T-helper 2 cell treated with Interferon-gamma antibody and Interleukin-4, amounts not matched to agents 100 ng/mL and 5 ng/mL, for 36 hours (primary cell): Measurements from ENCODE around the gene GSTP1. TPM values are rescaled to one million over a fixed set of nuclear protein-coding genes. Genes with fewer than 3 reads are reported as not detected.
"Not testable (repeated sequence)": the region's sequence is repeated elsewhere in the genome, so short reads cannot be mapped to it uniquely, and the experiment has no call there.

ENCODE experiments used
- intact Hi-C: fragments of 100-400 bp; cut with micrococcal nuclease; formaldehyde crosslinking; loops from one replicate; pipeline ENCODE4 v1.15.1; 2023
- total RNA-seq: library from RNA; stranded (reverse); gene quantifications from 2 replicates; pipeline ENCODE4 v1.2.3, GENCODE V29; 2022

Gene GSTP1
- total RNA-seq, result 278 and 289 TPM in 2 replicates

- intact Hi-C loops, result no loop called here
These were observed at the start of gene GSTP1 for GRCh38 chr11:67583247-67584204. Gene GSTP1 (plus strand): TSS chr11:67583812. CDS start chr11:67583844, 32 bp downstream.

GRCh38 chr11:67534070-67534679 is 49.4 kb upstream of the GSTP1 start:
- intact Hi-C loops, result no loop called here

- intact Hi-C loops, result no loop called here
These were observed 48.1 kb upstream of the GSTP1 start for GRCh38 chr11:67535561-67535960.

- intact Hi-C loops, result no loop called here
These were observed 45.3 kb upstream of the GSTP1 start for GRCh38 chr11:67538306-67538705.

- intact Hi-C loops, result no loop called here
These were observed 44.6 kb upstream of the GSTP1 start for GRCh38 chr11:67538823-67539505.

GRCh38 chr11:67539550-67539949 is 44.1 kb upstream of the GSTP1 start:
- intact Hi-C loops, result no loop called here

GRCh38 chr11:67541198-67541597 is 42.4 kb upstream of the GSTP1 start:
- intact Hi-C loops, result no loop called here

- intact Hi-C loops, result no loop called here
These were observed 41.4 kb upstream of the GSTP1 start for GRCh38 chr11:67542169-67542568.

GRCh38 chr11:67542971-67543370 is 40.6 kb upstream of the GSTP1 start:
- intact Hi-C loops, result no loop called here

GRCh38 chr11:67543585-67543984 is 40.0 kb upstream of the GSTP1 start:
- intact Hi-C loops, result no loop called here

- intact Hi-C loops, result no loop called here
These were observed 38.9 kb upstream of the GSTP1 start for GRCh38 chr11:67544616-67545242.

GRCh38 chr11:67545280-67545679 is 38.3 kb upstream of the GSTP1 start:
- intact Hi-C loops, result no loop called here

- intact Hi-C loops, result not testable (repeated sequence)
These were observed 35.5 kb upstream of the GSTP1 start for GRCh38 chr11:67548112-67548511.

- intact Hi-C loops, result no loop called here
These were observed 35.0 kb upstream of the GSTP1 start for GRCh38 chr11:67548555-67549110.

GRCh38 chr11:67551127-67551526 is 32.5 kb upstream of the GSTP1 start:
- intact Hi-C loops, result no loop called here

- intact Hi-C loops, result not testable (repeated sequence)
These were observed 31.9 kb upstream of the GSTP1 start for GRCh38 chr11:67551697-67552096.

GRCh38 chr11:67556244-67556643 is 27.4 kb upstream of the GSTP1 start:
- intact Hi-C loops, result no loop called here

GRCh38 chr11:67558084-67558772 is 25.4 kb upstream of the GSTP1 start:
- intact Hi-C loops, result no loop called here

GRCh38 chr11:67561971-67562619 is 21.5 kb upstream of the GSTP1 start:
- intact Hi-C loops, result no loop called here
